Parathyroid adenoma (tissue), 2 donors: ENCODE measurements around the gene PRR30.

Experiments used
- H2AFZ ChIP-seq: fragments of 300-600 bp; sonication (generic); one replicate; pipeline ENCODE4 v1.7.0; 2017; ENCODE audit warnings: antibody characterized with exemption, mild to moderate bottlenecking
- H3K27ac ChIP-seq: fragments of 300-600 bp; sonication (generic); one replicate; pipeline ENCODE4 v1.7.0; 2017
- H3K27me3 ChIP-seq: fragments of 300-600 bp; sonication (generic); one replicate; pipeline ENCODE4 v1.7.0; 2017; ENCODE audit warnings: low read length; ENCODE audit not compliant: control insufficient read depth, insufficient read depth
- H3K36me3 ChIP-seq: fragments of 300-600 bp; sonication (generic); one replicate; pipeline ENCODE4 v1.7.0; 2017; ENCODE audit warnings: low read length; ENCODE audit not compliant: control insufficient read depth, insufficient read depth
- H3K4me1 ChIP-seq: fragments of 300-600 bp; sonication (generic); one replicate; pipeline ENCODE4 v1.7.0; 2017; ENCODE audit warnings: control low read depth
- H3K4me2 ChIP-seq: fragments of 300-600 bp; sonication (generic); one replicate; pipeline ENCODE4 v1.7.0; 2017; ENCODE audit warnings: low read length
- H3K4me3 ChIP-seq: fragments of 300-600 bp; sonication (generic); one replicate; pipeline ENCODE4 v1.7.0; 2017; ENCODE audit warnings: low read depth, low read length
- H3K79me2 ChIP-seq: fragments of 300-600 bp; sonication (generic); one replicate; pipeline ENCODE4 v1.7.0; 2017; ENCODE audit warnings: control low read depth
- H3K9ac ChIP-seq: fragments of 300-600 bp; sonication (generic); one replicate; pipeline ENCODE4 v1.7.0; 2017; ENCODE audit warnings: mild to moderate bottlenecking
- H3K9me3 ChIP-seq: fragments of 300-600 bp; sonication (generic); one replicate; pipeline ENCODE4 v1.7.0; 2017; ENCODE audit warnings: low read length; ENCODE audit not compliant: control insufficient read depth
- CTCF ChIP-seq: fragments of 300-600 bp; sonication (generic); IDR thresholded peaks from one replicate; pipeline ENCODE4 v1.7.0; 2017; ENCODE audit warnings: antibody characterized with exemption, mild to moderate bottlenecking
- donor health status: primary hyperparathyroidism.

PRR30 gene

GRCh38 chr2:27136751-27137150 is 2.5 kb downstream of the PRR30 start:
- Histone ChIP-seq H3K79me2 (peaks cover 7% of the 10 kb centered on the region), H3K4me3 (no peak overlapping the region), H3K4me2 (no peak overlapping the region), H3K9ac (no peak overlapping the region), H3K9me3 (no peaks in the 10 kb centered on the region), H3K36me3 (no peaks in the 10 kb centered on the region), H3K4me1 (peaks cover 9% of the 10 kb centered on the region), H2AFZ (no peak overlapping the region), H3K27ac (no peak overlapping the region), H3K27me3 (no peaks in the 10 kb centered on the region)
- no peak for TF ChIP-seq CTCF

GRCh38 chr2:27135478-27135955 is 3.7 kb downstream of the PRR30 start:
- Histone ChIP-seq H3K4me1 (peaks cover 9% of the 10 kb centered on the region), H3K79me2 (peaks cover 7% of the 10 kb centered on the region), H3K4me2 (no peak overlapping the region), H3K4me3 (no peak overlapping the region), H3K9me3 (no peaks in the 10 kb centered on the region), H3K9ac (no peak overlapping the region), H3K27me3 (no peaks in the 10 kb centered on the region), H2AFZ (peak overlapping the region; percentile 38), H3K27ac (no peak overlapping the region), H3K36me3 (no peaks in the 10 kb centered on the region)
- no peak for TF ChIP-seq CTCF

GRCh38 chr2:27134781-27135477 is 4.3 kb downstream of the PRR30 start:
- peak overlapping the region; percentile 78 for H2AFZ ChIP-seq
- H3K9me3 ChIP-seq: no peaks in the 10 kb centered on the region
- H3K27me3 ChIP-seq: no peaks in the 10 kb centered on the region
- H3K4me2 ChIP-seq: no peak overlapping the region
- no peak overlapping the region for H3K9ac ChIP-seq
- H3K4me3 ChIP-seq: peak overlapping the region; percentile 97
- H3K4me1 ChIP-seq: peaks cover 9% of the 10 kb centered on the region
- no peak for TF ChIP-seq CTCF
- H3K27ac ChIP-seq: peak overlapping the region; percentile 50
- no peaks in the 10 kb centered on the region for H3K36me3 ChIP-seq
- H3K79me2 ChIP-seq: peaks cover 7% of the 10 kb centered on the region

GRCh38 chr2:27133905-27134780 is 5.1 kb downstream of the PRR30 start, which contains the start of gene PREB:
Gene PREB, minus strand, starts transcription at chr2:27134636. Its CDS starts 215 bp downstream, at chr2:27134421.
- Histone ChIP-seq H3K36me3 (no peaks in the 10 kb centered on the region), H3K4me2 (peak within 1 kb of the TSS; percentile 95), H3K27me3 (no peaks in the 10 kb centered on the region), H2AFZ (peak within 1 kb of the TSS; percentile 78), H3K79me2 (peaks cover 7% of the 10 kb centered on the region), H3K27ac (peak within 1 kb of the TSS; percentile 50), H3K4me3 (peak within 1 kb of the TSS; percentile 97), H3K9ac (peak within 1 kb of the TSS; percentile 24), H3K9me3 (no peaks in the 10 kb centered on the region), H3K4me1 (peaks cover 9% of the 10 kb centered on the region)
- no peak for TF ChIP-seq CTCF
